ENCODE results near the gene APBA1.

GRCh38 chr9:69697475-69697874 is 25.3 kb upstream of the APBA1 start:
- TF ChIP-seq TCF7L2 (IDR thresholded peaks at IDR 0.05; ENCODE audit: low read depth, low read length) (no peak), REST (IDR thresholded peaks at IDR 0.05; ENCODE audit: insufficient read depth in 1 of 2, low read depth in 2 of 2, low read length in 1 of 2) (no peak), POLR2AphosphoS5 (IDR thresholded peaks at IDR 0.05; ENCODE audit: low read depth, low read length) (no peak)
- TF ChIP-seq, protein P1, sequence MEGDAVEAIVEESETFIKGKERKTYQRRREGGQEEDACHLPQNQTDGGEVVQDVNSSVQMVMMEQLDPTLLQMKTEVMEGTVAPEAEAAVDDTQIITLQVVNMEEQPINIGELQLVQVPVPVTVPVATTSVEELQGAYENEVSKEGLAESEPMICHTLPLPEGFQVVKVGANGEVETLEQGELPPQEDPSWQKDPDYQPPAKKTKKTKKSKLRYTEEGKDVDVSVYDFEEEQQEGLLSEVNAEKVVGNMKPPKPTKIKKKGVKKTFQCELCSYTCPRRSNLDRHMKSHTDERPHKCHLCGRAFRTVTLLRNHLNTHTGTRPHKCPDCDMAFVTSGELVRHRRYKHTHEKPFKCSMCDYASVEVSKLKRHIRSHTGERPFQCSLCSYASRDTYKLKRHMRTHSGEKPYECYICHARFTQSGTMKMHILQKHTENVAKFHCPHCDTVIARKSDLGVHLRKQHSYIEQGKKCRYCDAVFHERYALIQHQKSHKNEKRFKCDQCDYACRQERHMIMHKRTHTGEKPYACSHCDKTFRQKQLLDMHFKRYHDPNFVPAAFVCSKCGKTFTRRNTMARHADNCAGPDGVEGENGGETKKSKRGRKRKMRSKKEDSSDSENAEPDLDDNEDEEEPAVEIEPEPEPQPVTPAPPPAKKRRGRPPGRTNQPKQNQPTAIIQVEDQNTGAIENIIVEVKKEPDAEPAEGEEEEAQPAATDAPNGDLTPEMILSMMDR (IDR thresholded peaks at IDR 0.05), result no peak
